Ammon's horn (tissue), 1 donor: ENCODE data around the gene GUCY2F.

ENCODE experiments used
- DNase-seq: peaks from one replicate; pipeline ENCODE4 v3.0.0-alpha.2; 2016; ENCODE audit warnings: low spot score

GUCY2F gene

DNA sequence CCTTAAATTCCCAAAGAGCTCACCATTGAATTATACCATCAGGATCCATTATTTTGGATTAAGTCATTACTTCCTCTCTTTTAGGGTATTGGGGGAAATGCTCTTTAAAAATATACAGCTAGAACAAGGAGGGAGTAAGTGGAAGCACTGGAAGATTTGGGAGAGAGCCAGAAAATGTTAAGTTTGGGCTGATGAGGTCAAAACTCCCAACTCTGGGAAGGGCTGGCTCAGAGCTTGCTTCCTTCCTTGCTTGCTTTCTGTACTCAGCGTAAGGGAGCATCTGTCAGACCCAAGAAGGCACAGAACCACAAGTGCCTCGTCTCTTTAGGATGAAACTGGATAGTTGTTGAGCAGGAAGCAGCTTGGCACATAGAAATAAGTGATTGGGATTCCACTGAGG is 138.2 kb downstream of the GUCY2F start:
- DNase-seq, result no peak

- no peak for DNase-seq
Measured at GRCh38 chrX:109336141-109336540, 145.7 kb downstream of the GUCY2F start.

- DNase-seq, result no peak
Measured at GRCh38 chrX:109327251-109327650, 154.6 kb downstream of the GUCY2F start.
